GM12875 (cell line): ENCODE results near the gene HPX.

Source experiments
- H3K4me3 ChIP-seq: one replicate; pipeline ENCODE4 v1.5.1; 2011; ENCODE audit warnings: low read depth, low read length, control low read depth
- TF ChIP-seq, protein P1 (sequence below): IDR thresholded peaks from 2 replicates; pipeline ENCODE4 v1.5.1; 2011; ENCODE audit warnings: low read depth, mild to moderate bottlenecking, control low read depth, inconsistent platforms, low read length, moderate library complexity, borderline replicate concordance; ENCODE audit not compliant: insufficient read depth

The HPX gene

DNA sequence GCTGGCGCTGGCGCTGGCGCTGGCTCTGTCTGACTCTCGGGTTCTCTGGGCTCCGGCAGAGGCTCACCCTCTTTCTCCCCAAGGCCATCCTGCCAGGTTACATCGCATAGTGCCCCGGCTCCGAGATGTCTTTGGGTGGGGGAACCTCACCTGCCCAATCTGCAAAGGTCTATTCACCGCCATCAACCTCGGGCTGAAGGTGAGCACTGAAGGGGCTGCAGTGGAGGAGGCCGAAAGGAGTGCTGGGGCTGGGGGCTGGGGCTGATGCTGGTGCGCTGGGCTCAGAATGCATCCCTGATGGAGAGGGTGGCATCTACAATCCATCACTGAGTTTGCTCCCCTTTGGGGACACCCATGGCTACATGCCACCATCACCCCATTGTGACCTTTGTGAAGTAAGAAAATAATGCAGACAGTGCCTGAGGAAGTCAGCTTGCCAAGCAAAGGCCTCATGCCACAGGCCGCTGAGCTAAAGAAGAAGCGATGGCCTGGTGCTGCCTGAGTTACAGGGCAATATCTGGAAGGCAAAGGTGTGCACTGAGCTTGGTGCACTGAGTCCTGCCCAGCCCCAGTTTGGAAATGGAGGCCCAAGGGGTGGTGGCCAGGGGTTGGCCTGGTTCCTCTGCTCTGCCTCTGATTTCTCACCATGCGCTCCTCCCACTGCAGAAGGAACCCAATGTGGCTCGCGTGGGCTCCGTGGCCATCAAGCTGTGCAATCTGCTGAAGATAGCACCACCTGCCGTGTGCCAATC is 49.9 kb downstream of the HPX start:
- TF ChIP-seq, protein P1, sequence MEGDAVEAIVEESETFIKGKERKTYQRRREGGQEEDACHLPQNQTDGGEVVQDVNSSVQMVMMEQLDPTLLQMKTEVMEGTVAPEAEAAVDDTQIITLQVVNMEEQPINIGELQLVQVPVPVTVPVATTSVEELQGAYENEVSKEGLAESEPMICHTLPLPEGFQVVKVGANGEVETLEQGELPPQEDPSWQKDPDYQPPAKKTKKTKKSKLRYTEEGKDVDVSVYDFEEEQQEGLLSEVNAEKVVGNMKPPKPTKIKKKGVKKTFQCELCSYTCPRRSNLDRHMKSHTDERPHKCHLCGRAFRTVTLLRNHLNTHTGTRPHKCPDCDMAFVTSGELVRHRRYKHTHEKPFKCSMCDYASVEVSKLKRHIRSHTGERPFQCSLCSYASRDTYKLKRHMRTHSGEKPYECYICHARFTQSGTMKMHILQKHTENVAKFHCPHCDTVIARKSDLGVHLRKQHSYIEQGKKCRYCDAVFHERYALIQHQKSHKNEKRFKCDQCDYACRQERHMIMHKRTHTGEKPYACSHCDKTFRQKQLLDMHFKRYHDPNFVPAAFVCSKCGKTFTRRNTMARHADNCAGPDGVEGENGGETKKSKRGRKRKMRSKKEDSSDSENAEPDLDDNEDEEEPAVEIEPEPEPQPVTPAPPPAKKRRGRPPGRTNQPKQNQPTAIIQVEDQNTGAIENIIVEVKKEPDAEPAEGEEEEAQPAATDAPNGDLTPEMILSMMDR: no peak
- peak overlapping the region; percentile 89 for H3K4me3 ChIP-seq

DNA sequence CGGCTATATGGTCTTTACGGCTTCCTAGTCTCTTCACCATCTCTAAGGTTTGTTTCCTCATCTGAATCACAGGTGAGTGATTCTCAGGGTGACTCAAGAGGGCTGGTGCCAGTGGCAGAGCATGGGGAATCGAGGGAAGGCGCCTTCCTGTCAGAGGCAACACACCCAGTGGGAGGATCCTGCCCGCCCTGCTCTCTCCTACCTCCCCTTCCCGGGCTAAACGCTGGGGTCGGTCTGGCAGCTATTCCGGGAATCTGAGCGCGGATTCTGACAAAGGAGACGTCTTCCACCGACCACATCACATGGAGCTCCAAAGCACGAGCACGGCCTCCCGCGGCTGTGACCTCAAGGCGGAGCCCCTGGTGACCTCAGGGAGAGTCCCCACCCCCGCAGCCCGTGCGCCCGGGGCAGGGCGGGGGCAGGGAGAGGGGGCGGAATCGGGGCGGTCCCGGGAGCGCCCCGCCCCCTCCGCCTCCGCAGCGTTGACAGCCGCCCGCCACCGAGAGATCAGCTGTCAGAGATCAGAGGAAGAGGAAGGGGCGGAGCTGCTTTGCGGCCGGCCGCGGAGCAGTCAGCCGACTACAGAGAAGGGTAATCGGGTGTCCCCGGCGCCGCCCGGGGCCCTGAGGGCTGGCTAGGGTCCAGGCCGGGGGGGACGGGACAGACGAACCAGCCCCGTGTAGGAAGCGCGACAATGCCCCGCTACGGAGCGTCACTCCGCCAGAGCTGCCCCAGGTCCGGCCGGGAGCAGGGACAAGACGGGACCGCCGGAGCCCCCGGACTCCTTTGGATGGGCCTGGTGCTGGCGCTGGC is 50.7 kb downstream of the HPX start, which contains the start of gene SMPD1:
TSS of gene SMPD1 (plus strand) at position 570 of the 813 bp plus-strand sequence. CDS start at position 695, 125 bp downstream.
- peak within 1 kb of the TSS; percentile 89 for H3K4me3 ChIP-seq
- TF ChIP-seq, protein P1: no peak

GRCh38 chr11:6388748-6389147 is 52.0 kb downstream of the HPX start:
- no peak overlapping the region for H3K4me3 ChIP-seq
- TF ChIP-seq, protein P1: no peak

DNA sequence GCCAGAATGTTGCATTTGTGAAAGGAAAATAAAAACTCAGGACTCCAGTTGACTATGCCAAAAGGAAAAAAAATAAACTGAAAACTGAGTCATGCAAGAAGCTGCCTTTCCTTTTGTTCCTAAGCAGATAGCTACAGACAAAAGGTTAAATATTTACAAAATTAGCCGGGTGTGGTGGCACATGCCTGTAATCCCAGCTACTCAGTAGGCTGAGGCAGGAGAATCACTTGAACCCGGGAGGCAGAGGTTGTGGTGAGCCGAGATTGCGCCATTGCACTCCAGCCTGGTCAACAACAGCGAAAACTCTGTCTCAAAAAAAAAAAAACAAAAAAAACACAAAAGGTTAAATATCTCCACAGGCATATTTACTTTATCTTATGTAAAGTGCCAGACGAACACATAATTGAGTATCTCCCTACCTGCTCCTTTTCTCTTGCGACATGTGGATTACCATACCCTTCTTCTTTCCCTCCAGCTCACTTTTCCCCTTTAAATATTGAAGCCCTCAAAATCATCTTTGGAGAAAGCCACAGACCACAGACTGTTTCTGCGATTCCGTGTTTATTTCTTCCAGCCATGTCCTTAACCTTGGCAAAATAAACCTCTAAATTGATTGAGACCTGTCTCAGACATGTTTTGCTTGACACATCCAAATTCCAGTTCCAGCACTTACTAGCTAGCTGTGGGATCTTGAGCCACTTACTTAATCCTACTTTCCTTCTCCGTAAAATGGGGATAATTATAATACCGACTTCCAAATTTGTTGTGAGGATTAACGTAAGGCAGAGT is 52.8 kb downstream of the HPX start:
- H3K4me3 ChIP-seq: no peak overlapping the region
- TF ChIP-seq, protein P1: no peak

- TF ChIP-seq, protein P1: no peak
These were observed 55.6 kb downstream of the HPX start for GRCh38 chr11:6385046-6385777.

More at GRCh38 chr11:6385046-6385777, 55.6 kb downstream of the HPX start:
- no peak overlapping the region for H3K4me3 ChIP-seq
